ENCODE results near the gene PLEKHH3. TPM values are rescaled to one million over a fixed set of nuclear protein-coding genes. Genes with fewer than 3 reads are reported as not detected.
"Not testable (repeated sequence)": the region's sequence is repeated elsewhere in the genome, so short reads cannot be mapped to it uniquely, and the experiment has no call there.

PLEKHH3 gene
- total RNA-seq, 2 donors from 2014 or later = 13.7 to 24.3 TPM

- no peak overlapping the region for H3K27ac ChIP-seq (ENCODE audit: low read depth, low read length)
- H3K9ac ChIP-seq (ENCODE audit: extremely low read depth, low read length, poor library complexity, severe bottlenecking) = no peak overlapping the region
- no peaks in the 10 kb centered on the region for H3K27me3 ChIP-seq (ENCODE audit: control insufficient read depth, insufficient read depth, low read length, poor library complexity, severe bottlenecking)
- TF ChIP-seq CTCF (conservative IDR thresholded peaks at IDR 0.05) = no peak
- Mint-ChIP-seq H3K4me1 (peaks cover 10% of the 10 kb centered on the region), H3K36me3 (ENCODE audit: low read depth) (peaks cover 53% of the 10 kb centered on the region), H3K9me3 (no peaks in the 10 kb centered on the region), H3K27me3 (ENCODE audit: insufficient read depth) (peaks cover 9% of the 10 kb centered on the region), H3K27ac (no peak overlapping the region), H3K4me3 (no peak overlapping the region)
- 78 to 89% methylated on average over 10 to 14 of the region's 14 CpGs for WGBS, 2 experiments (ENCODE audit: insufficient coverage in 1 of 2, insufficient read length in 1 of 2)
- no peaks in the 10 kb centered on the region for H3K9me3 ChIP-seq (ENCODE audit: control insufficient read depth, low read length)
- H3K36me3 ChIP-seq (ENCODE audit: control insufficient read depth, insufficient read depth, low read length) = peaks cover 33% of the 10 kb centered on the region
- no peak for DNase-seq
- H3K4me3 ChIP-seq (ENCODE audit: low read length) = no peak overlapping the region
- no peaks in the 10 kb centered on the region for H3K4me1 ChIP-seq (ENCODE audit: control insufficient read depth, insufficient read depth, low read length)
These were observed 11.2 kb downstream of the PLEKHH3 start for GRCh38 chr17:42665581-42666001.

- H3K9ac ChIP-seq (ENCODE audit: extremely low read depth, low read length, poor library complexity, severe bottlenecking) = no peak overlapping the region
- peaks cover 3% of the 10 kb centered on the region for H3K27me3 Mint-ChIP-seq (ENCODE audit: insufficient read depth)
- DNase-seq = no peak
- 94% methylated on average over 4 to 7 of the region's 7 CpGs for WGBS, 2 experiments (ENCODE audit: insufficient coverage in 1 of 2, insufficient read length in 1 of 2)
- H3K4me3 ChIP-seq (ENCODE audit: low read length) = no peak overlapping the region
- peaks cover 4% of the 10 kb centered on the region for H3K4me1 ChIP-seq (ENCODE audit: control insufficient read depth, insufficient read depth, low read length)
- H3K9me3 Mint-ChIP-seq = peaks cover 4% of the 10 kb centered on the region
- H3K9me3 ChIP-seq (ENCODE audit: control insufficient read depth, low read length) = no peaks in the 10 kb centered on the region
- TF ChIP-seq CTCF (conservative IDR thresholded peaks at IDR 0.05) = no peak
- no peaks in the 10 kb centered on the region for H3K27me3 ChIP-seq (ENCODE audit: control insufficient read depth, insufficient read depth, low read length, poor library complexity, severe bottlenecking)
- no peak overlapping the region for H3K4me3 Mint-ChIP-seq
- H3K27ac Mint-ChIP-seq = no peak overlapping the region
- peaks cover 17% of the 10 kb centered on the region for H3K36me3 ChIP-seq (ENCODE audit: control insufficient read depth, insufficient read depth, low read length)
- peaks cover 23% of the 10 kb centered on the region for H3K36me3 Mint-ChIP-seq (ENCODE audit: low read depth)
- H3K27ac ChIP-seq (ENCODE audit: low read depth, low read length) = no peak overlapping the region
- H3K4me1 Mint-ChIP-seq = no peaks in the 10 kb centered on the region
These were observed 16.0 kb downstream of the PLEKHH3 start for GRCh38 chr17:42660692-42661345.

- H3K27me3 Mint-ChIP-seq (ENCODE audit: insufficient read depth); H3K9ac ChIP-seq (ENCODE audit: extremely low read depth, low read length, poor library complexity, severe bottlenecking); H3K4me1 Mint-ChIP-seq; H3K27ac ChIP-seq (ENCODE audit: low read depth, low read length); H3K9me3 Mint-ChIP-seq; DNase-seq; H3K27me3 ChIP-seq (ENCODE audit: control insufficient read depth, insufficient read depth, low read length, poor library complexity, severe bottlenecking); H3K9me3 ChIP-seq (ENCODE audit: control insufficient read depth, low read length); H3K4me1 ChIP-seq (ENCODE audit: control insufficient read depth, insufficient read depth, low read length): not testable (repeated sequence)
- peaks cover 17% of the 10 kb centered on the region for H3K36me3 ChIP-seq (ENCODE audit: control insufficient read depth, insufficient read depth, low read length)
- Mint-ChIP-seq H3K4me3 (peak overlapping the region; percentile 84), H3K27ac (peak overlapping the region; percentile 77), H3K36me3 (ENCODE audit: low read depth) (peaks cover 17% of the 10 kb centered on the region)
- peak overlapping the region; percentile 86 for H3K4me3 ChIP-seq (ENCODE audit: low read length)
- WGBS, 2 experiments (ENCODE audit: insufficient coverage in 1 of 2, insufficient read length in 1 of 2) = 94% methylated on average over 1 of the region's 14 CpGs; no CpG with 5 or more reads in 1 of the 2 experiments
These were observed 16.9 kb downstream of the PLEKHH3 start for GRCh38 chr17:42659932-42660274.

Measured in endodermal cell (in vitro differentiated cells).